GM12878 (cell line): ENCODE results near the gene FRMD5. TPM values are rescaled to one million over a fixed set of nuclear protein-coding genes. Genes with fewer than 3 reads are reported as not detected.

Experiments used
- ATAC-seq: fragments of 200-7000 bp; cut with Tn5 transposase; 3 replicates; pipeline ENCODE4 v1.9.1; 2020; ENCODE audit warnings: mild to moderate bottlenecking, moderate library complexity
- BruUV-seq: library from RNA; stranded (reverse); fragments of 400-500 nt; replicated peaks from 2 replicates; lab custom pipeline; 2021; lab: Mats Ljungman, UMichigan
- CTCF ChIA-PET: fragments of 300-600 bp; sonication (Branson Sonifier 250); formaldehyde crosslinking; extraction: SDS; loops from one replicate; lab custom pipeline; 2021; ENCODE audit warnings: inconsistent platforms; lab: Yijun Ruan, JAX
- POLR2A ChIA-PET: fragments of 350-600 bp; formaldehyde crosslinking; extraction: SDS; loops from one replicate; lab custom pipeline; 2021; ENCODE audit warnings: inconsistent platforms; lab: Charles Lee
- RAD21 ChIA-PET: fragments of 300-600 bp; sonication (Branson Sonifier 250); formaldehyde crosslinking; loops from one replicate; lab custom pipeline; 2023; ENCODE audit warnings: antibody characterized with exemption; ENCODE audit not compliant: unreplicated experiment; lab: Charles Lee
- SMC1A ChIA-PET: fragments of 300-600 bp; sonication (Branson Sonifier 250); formaldehyde crosslinking; loops from one replicate; lab custom pipeline; 2023; ENCODE audit not compliant: unreplicated experiment, uncharacterized antibody; lab: Charles Lee
- DNase-seq: peaks from one replicate; pipeline ENCODE4 v3.0.0-alpha.2; 2011; ENCODE audit warnings: low read depth, low spot score
- FAIRE-seq: peaks from 3 replicates; lab custom pipeline; 2011; peaks lifted over from hg19 to GRCh38; lab: Jason Lieb, UNC
- H2AFZ ChIP-seq: 2 replicates; pipeline ENCODE4 v1.6.0; 2011; ENCODE audit warnings: low read depth, low read length, control low read depth; ENCODE audit not compliant: control insufficient read depth
- H3K27ac ChIP-seq: 2 replicates; pipeline ENCODE4 v1.5.1; 2011; ENCODE audit warnings: control low read depth; ENCODE audit not compliant: control insufficient read depth, insufficient read depth
- H3K27me3 ChIP-seq, 2 experiments: replicated peaks in 1 of 2; 2 replicates each; pipeline versions ENCODE4 v1.6.0 to v1.6.1; 2011; ENCODE audit warnings: low read length in 1 of 2; ENCODE audit not compliant: control insufficient read depth in 2 of 2, insufficient read depth in 2 of 2
- H3K36me3 ChIP-seq, 2 experiments: 2 replicates each; pipeline ENCODE4 v1.5.1; 2011; ENCODE audit warnings: low read length in 1 of 2; ENCODE audit not compliant: control insufficient read depth in 2 of 2, insufficient read depth in 2 of 2
- H3K4me1 ChIP-seq: 2 replicates; pipeline ENCODE4 v1.6.1; 2011; ENCODE audit warnings: mild to moderate bottlenecking, low read length, moderate library complexity, mixed read lengths; ENCODE audit not compliant: control insufficient read depth, insufficient read depth
- H3K4me2 ChIP-seq: 2 replicates; pipeline ENCODE4 v1.6.0; 2011; ENCODE audit warnings: control low read depth; ENCODE audit not compliant: control insufficient read depth, insufficient read depth
- H3K4me3 ChIP-seq: fragments of 200-600 bp; sonication (generic); 2 replicates; pipeline ENCODE4 v1.5.1; 2016
- H3K79me2 ChIP-seq: 2 replicates; pipeline ENCODE4 v1.6.0; 2011; ENCODE audit warnings: low read length; ENCODE audit not compliant: control insufficient read depth, insufficient read depth
- H3K9ac ChIP-seq: 2 replicates; pipeline ENCODE4 v1.8.0; 2011; ENCODE audit warnings: low read length, control low read depth, mixed read lengths; ENCODE audit not compliant: control insufficient read depth, insufficient read depth
- H3K9me3 ChIP-seq: replicated peaks from 3 replicates; pipeline ENCODE4 v1.5.1; 2011; ENCODE audit warnings: mild to moderate bottlenecking, low read length; ENCODE audit not compliant: control insufficient read depth, insufficient read depth
- H4K20me1 ChIP-seq: 2 replicates; pipeline ENCODE4 v1.6.0; 2011; ENCODE audit not compliant: control insufficient read depth, insufficient read depth
- IKZF1 ChIP-seq: fragments of 450-650 bp; conservative IDR thresholded peaks from 2 replicates; pipeline ENCODE4 v1.6.1; 2017; ENCODE audit warnings: antibody characterized with exemption, mild to moderate bottlenecking
- in situ Hi-C: fragments of 300-500 bp; cut with MboI; formaldehyde crosslinking; loops from 9 replicates; pipeline ENCODE4 v1.14.3; 2018; ENCODE audit warnings: mixed read lengths
- intact Hi-C: fragments of 100-400 bp; cut with micrococcal nuclease; formaldehyde crosslinking; loops from one replicate; pipeline ENCODE4 v1.14.2; 2022; ENCODE audit not compliant: unreplicated experiment
- polyA plus RNA-seq, 11 experiments: library from polyadenylated mRNA; depleted of rRNA in 4 of 11; unstranded in 6 of 11; stranded (reverse) in 5 of 11; fragments of >200 nt; fragmentation: Nextera tagmentation in 4 of 11; fragmentation: Illumina TruSeq in 1 of 11; extraction: Ambion mirVana in 4 of 11; extraction: Trizol in 1 of 11; gene quantifications; 1 replicate in 1 of 11; 2 replicates in 10 of 11; pipeline versions ENCODE4 v1.2.1 to v1.2.3, GENCODE V29; 2011 to 2016; ENCODE audit warnings: inconsistent platforms in 2 of 11, missing spikeins in 2 of 11, low read depth in 1 of 11
- total RNA-seq, 4 experiments: library from RNA; depleted of rRNA in 3 of 4; stranded (reverse); fragments of >200 nt in 3 of 4; fragmentation: Illumina TruSeq in 1 of 4; extraction: Trizol in 1 of 4; gene quantifications; 2 replicates each; pipeline versions ENCODE4 v1.2.1 to v1.2.3, GENCODE V29; 2013 to 2021
- TF ChIP-seq, protein P1 (sequence below): fragments of 450-650 bp; formaldehyde crosslinking; IDR thresholded peaks from 2 replicates; pipeline ENCODE4 v1.4.0; 2020; ENCODE audit warnings: mild to moderate bottlenecking, moderate library complexity
- TF ChIP-seq, protein P2 (sequence below): fragments of 450-650 bp; IDR thresholded peaks from 2 replicates; pipeline ENCODE4 v1.6.1; 2017; ENCODE audit warnings: mild to moderate bottlenecking

Gene FRMD5
- total and polyA plus RNA-seq, 10 of the 15 experiments (the other 5 are each of a cell fraction or from before 2014, with no cell fraction given): 0.26 to 6.4 (median 0.68) TPM; not detected in 1

DNA sequence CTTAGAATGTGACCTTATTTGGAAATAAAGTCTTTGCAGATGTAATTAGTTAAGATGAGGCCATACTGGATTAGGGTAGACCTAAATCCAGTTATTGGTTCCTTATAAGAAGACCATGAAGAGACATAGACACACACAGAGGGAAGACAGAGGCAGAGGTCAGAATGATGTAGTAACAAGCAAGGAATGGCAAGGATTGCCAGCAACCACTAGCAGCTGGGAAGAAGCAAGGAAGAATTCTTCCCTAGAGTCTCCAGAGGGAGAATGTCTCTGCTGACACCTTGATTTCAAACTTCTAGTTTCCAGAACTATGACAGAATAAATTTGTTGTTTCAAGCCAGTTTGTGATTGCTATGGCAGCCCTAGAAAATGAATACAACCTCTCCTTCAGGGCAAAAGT, 251.6 kb downstream of the FRMD5 start:
- in situ Hi-C loops: no loop called here
- Histone ChIP-seq H3K4me3 (no peak overlapping the region), H3K9me3 (no peaks in the 10 kb centered on the region; the same call in 2 of the 3 replicates), H3K9ac (no peak overlapping the region), H3K27ac (no peak overlapping the region), H3K4me1 (peaks cover 32% of the 10 kb centered on the region), H3K27me3 (no peaks in the 10 kb centered on the region), H3K36me3 (no peaks in the 10 kb centered on the region), H3K4me2 (no peak overlapping the region), H4K20me1 (no peaks in the 10 kb centered on the region), H3K79me2 (no peaks in the 10 kb centered on the region), H2AFZ (no peak overlapping the region)
- intact Hi-C loops: no loop called here
- ChIA-PET CTCF (no interaction called here), RAD21 (no interaction called here), SMC1A (no interaction called here), POLR2A (no interaction called here)
- no peak for FAIRE-seq
- ATAC-seq: no peak
- no TSS peak for BruUV-seq
- no peak for TF ChIP-seq IKZF1
- TF ChIP-seq, protein P1, sequence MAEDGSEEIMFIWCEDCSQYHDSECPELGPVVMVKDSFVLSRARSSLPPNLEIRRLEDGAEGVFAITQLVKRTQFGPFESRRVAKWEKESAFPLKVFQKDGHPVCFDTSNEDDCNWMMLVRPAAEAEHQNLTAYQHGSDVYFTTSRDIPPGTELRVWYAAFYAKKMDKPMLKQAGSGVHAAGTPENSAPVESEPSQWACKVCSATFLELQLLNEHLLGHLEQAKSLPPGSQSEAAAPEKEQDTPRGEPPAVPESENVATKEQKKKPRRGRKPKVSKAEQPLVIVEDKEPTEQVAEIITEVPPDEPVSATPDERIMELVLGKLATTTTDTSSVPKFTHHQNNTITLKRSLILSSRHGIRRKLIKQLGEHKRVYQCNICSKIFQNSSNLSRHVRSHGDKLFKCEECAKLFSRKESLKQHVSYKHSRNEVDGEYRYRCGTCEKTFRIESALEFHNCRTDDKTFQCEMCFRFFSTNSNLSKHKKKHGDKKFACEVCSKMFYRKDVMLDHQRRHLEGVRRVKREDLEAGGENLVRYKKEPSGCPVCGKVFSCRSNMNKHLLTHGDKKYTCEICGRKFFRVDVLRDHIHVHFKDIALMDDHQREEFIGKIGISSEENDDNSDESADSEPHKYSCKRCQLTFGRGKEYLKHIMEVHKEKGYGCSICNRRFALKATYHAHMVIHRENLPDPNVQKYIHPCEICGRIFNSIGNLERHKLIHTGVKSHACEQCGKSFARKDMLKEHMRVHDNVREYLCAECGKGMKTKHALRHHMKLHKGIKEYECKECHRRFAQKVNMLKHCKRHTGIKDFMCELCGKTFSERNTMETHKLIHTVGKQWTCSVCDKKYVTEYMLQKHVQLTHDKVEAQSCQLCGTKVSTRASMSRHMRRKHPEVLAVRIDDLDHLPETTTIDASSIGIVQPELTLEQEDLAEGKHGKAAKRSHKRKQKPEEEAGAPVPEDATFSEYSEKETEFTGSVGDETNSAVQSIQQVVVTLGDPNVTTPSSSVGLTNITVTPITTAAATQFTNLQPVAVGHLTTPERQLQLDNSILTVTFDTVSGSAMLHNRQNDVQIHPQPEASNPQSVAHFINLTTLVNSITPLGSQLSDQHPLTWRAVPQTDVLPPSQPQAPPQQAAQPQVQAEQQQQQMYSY (CRISPR knock-in tag): no peak
- TF ChIP-seq, protein P2, sequence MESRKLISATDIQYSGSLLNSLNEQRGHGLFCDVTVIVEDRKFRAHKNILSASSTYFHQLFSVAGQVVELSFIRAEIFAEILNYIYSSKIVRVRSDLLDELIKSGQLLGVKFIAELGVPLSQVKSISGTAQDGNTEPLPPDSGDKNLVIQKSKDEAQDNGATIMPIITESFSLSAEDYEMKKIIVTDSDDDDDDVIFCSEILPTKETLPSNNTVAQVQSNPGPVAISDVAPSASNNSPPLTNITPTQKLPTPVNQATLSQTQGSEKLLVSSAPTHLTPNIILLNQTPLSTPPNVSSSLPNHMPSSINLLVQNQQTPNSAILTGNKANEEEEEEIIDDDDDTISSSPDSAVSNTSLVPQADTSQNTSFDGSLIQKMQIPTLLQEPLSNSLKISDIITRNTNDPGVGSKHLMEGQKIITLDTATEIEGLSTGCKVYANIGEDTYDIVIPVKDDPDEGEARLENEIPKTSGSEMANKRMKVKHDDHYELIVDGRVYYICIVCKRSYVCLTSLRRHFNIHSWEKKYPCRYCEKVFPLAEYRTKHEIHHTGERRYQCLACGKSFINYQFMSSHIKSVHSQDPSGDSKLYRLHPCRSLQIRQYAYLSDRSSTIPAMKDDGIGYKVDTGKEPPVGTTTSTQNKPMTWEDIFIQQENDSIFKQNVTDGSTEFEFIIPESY: no peak
- TF ChIP-seq, all 136 proteins: peak for 0
- DNase-seq: no peak
